Endothelial cell of umbilical vein (primary cell): ENCODE measurements around the gene KLRG1. TPM values are rescaled to one million over a fixed set of nuclear protein-coding genes. Genes with fewer than 3 reads are reported as not detected.

Experiments
- BruUV-seq: library from RNA; stranded (reverse); fragments of 400-500 nt; replicated peaks from 2 replicates; lab custom pipeline; 2021; lab: Mats Ljungman, UMichigan
- CTCF ChIA-PET: fragments of 300-600, 350-600 bp; sonication (Branson Sonifier 250); formaldehyde crosslinking; loops from one replicate; lab custom pipeline; 2021; ENCODE audit warnings: antibody characterized with exemption, inconsistent platforms; lab: Charles Lee
- POLR2A ChIA-PET: fragments of 300-600, 350-600 bp; sonication (Branson Sonifier 250); formaldehyde crosslinking; loops from one replicate; lab custom pipeline; 2021; ENCODE audit warnings: antibody characterized with exemption, inconsistent platforms; lab: Charles Lee
- DNase-seq: peaks from one replicate; pipeline ENCODE4 v3.0.0-alpha.2; 2011; ENCODE audit warnings: low read depth, low spot score
- FAIRE-seq: peaks from 2 replicates; lab custom pipeline; 2011; peaks lifted over from hg19 to GRCh38; lab: Jason Lieb, UNC
- H2AFZ ChIP-seq: 2 replicates; pipeline ENCODE4 v1.6.0; 2012; ENCODE audit warnings: low read depth, low read length, control low read depth, inconsistent platforms
- H3K27ac ChIP-seq: 2 replicates; pipeline ENCODE4 v1.5.1; 2011; ENCODE audit warnings: low read depth, mild to moderate bottlenecking, control low read depth, low read length, moderate library complexity; ENCODE audit not compliant: insufficient read depth
- H3K27me3 ChIP-seq, 2 experiments: 2 replicates each; pipeline versions ENCODE4 v1.6.0 to v1.6.1; 2011; ENCODE audit warnings: low read length in 2 of 2, mixed read lengths in 1 of 2; ENCODE audit not compliant: control insufficient read depth in 2 of 2, insufficient read depth in 2 of 2
- H3K36me3 ChIP-seq, 2 experiments: 2 replicates in 1 of 2; 3 replicates in 1 of 2; pipeline ENCODE4 v1.5.1; 2011; ENCODE audit warnings: low read length in 2 of 2, mild to moderate bottlenecking in 1 of 2, moderate library complexity in 1 of 2; ENCODE audit not compliant: control insufficient read depth in 2 of 2, insufficient read depth in 2 of 2; ENCODE audit errors: extremely low read depth in 1 of 2
- H3K4me1 ChIP-seq: 3 replicates; pipeline ENCODE4 v1.5.1; 2011; ENCODE audit warnings: mild to moderate bottlenecking, low read length; ENCODE audit not compliant: control insufficient read depth, insufficient read depth; ENCODE audit errors: extremely low read depth
- H3K4me2 ChIP-seq: 2 replicates; pipeline ENCODE4 v1.6.1; 2011; ENCODE audit warnings: low read length, control low read depth, mixed read lengths; ENCODE audit not compliant: insufficient read depth
- H3K4me3 ChIP-seq, 3 experiments: fragments of 200-600 bp in 1 of 3; sonication (generic), shearing (Covaris generic) in 1 of 3; replicated peaks in 1 of 3; 2 replicates each; pipeline ENCODE4 v1.5.1; 2011 to 2016; ENCODE audit warnings: control low read depth in 3 of 3, low read length in 3 of 3, mild to moderate bottlenecking in 2 of 3, inconsistent platforms in 1 of 3, low read depth in 1 of 3, moderate library complexity in 1 of 3; ENCODE audit not compliant: insufficient read depth in 1 of 3
- H3K79me2 ChIP-seq: 2 replicates; pipeline ENCODE4 v1.6.0; 2012; ENCODE audit warnings: low read length, inconsistent platforms; ENCODE audit not compliant: control insufficient read depth, insufficient read depth
- H3K9ac ChIP-seq: replicated peaks from 2 replicates; pipeline ENCODE3; 2011; ENCODE audit warnings: low read length, control low read depth; ENCODE audit not compliant: insufficient read depth; ENCODE audit errors: extremely low read depth
- H3K9me1 ChIP-seq: replicated peaks from 3 replicates; pipeline ENCODE4 v1.6.0; 2011; ENCODE audit warnings: mild to moderate bottlenecking, low read length; ENCODE audit not compliant: control insufficient read depth, insufficient read depth; ENCODE audit errors: extremely low read depth
- H3K9me3 ChIP-seq: replicated peaks from 2 replicates; pipeline ENCODE4 v1.5.1; 2012; ENCODE audit warnings: low read length, inconsistent platforms; ENCODE audit not compliant: control insufficient read depth, insufficient read depth
- H4K20me1 ChIP-seq: replicated peaks from 2 replicates; pipeline ENCODE3; 2011; ENCODE audit warnings: mild to moderate bottlenecking, low read length; ENCODE audit not compliant: control insufficient read depth, insufficient read depth; ENCODE audit errors: extremely low read depth
- EZH2 ChIP-seq: IDR thresholded peaks from 2 replicates; pipeline ENCODE4 v1.6.1; 2012; ENCODE audit warnings: borderline replicate concordance, low read depth, mild to moderate bottlenecking, moderate library complexity, low read length, inconsistent platforms; ENCODE audit not compliant: severe bottlenecking
- GATA2 ChIP-seq: IDR thresholded peaks from 2 replicates; pipeline ENCODE4 v1.7.0; 2011; ENCODE audit warnings: low read depth, mild to moderate bottlenecking, moderate library complexity, mixed read lengths, low read length; ENCODE audit not compliant: insufficient read length, insufficient read depth
- JUN ChIP-seq: IDR thresholded peaks from 2 replicates; pipeline ENCODE4 v1.6.1; 2011; ENCODE audit warnings: borderline replicate concordance, low read depth; ENCODE audit not compliant: insufficient read length, insufficient read depth
- MYC ChIP-seq: IDR thresholded peaks from one replicate; pipeline ENCODE4 v1.6.1; 2011; ENCODE audit warnings: mild to moderate bottlenecking, low read depth, low read length
- POLR2A ChIP-seq: IDR thresholded peaks from 2 replicates; pipeline ENCODE4 v1.6.1; 2012; ENCODE audit warnings: low read depth, mild to moderate bottlenecking, control low read depth, low read length
- POLR2AphosphoS5 ChIP-seq: IDR thresholded peaks from 2 replicates; pipeline ENCODE4 v1.6.1; 2012; ENCODE audit warnings: low read depth, mild to moderate bottlenecking, control low read depth, low read length, moderate library complexity; ENCODE audit not compliant: insufficient read depth
- dilution Hi-C: fragments of 300-500 bp; cut with MboI; formaldehyde crosslinking; loops from one replicate; pipeline ENCODE4 v1.15.0; 2019; ENCODE audit warnings: low sequenced_read_pairs; ENCODE audit not compliant: extremely low pct_ligation_motif_present
- intact Hi-C: fragments of 100-400 bp; cut with micrococcal nuclease; formaldehyde crosslinking; loops from one replicate; pipeline ENCODE4 v1.10.0; 2022
- polyA plus RNA-seq, 4 experiments: library from polyadenylated mRNA; depleted of rRNA in 3 of 4; stranded (reverse) in 3 of 4; unstranded in 1 of 4; fragments of >200 nt; gene quantifications; 2 replicates each; pipeline versions ENCODE4 v1.2.1 to v1.2.3, GENCODE V29; 2011 to 2012; ENCODE audit warnings: missing spikeins in 1 of 4
- total RNA-seq: library from RNA; stranded (reverse); gene quantifications from 2 replicates; pipeline ENCODE4 v1.2.3, GENCODE V29; 2021
- TF ChIP-seq, protein P1 (sequence below): IDR thresholded peaks from 2 replicates; pipeline ENCODE4 v1.6.1; 2011; ENCODE audit not compliant: insufficient read depth, insufficient read length
- TF ChIP-seq, protein P2 (sequence below), 2 donors: IDR thresholded peaks; 1 replicate in 1 of 2; 2 replicates in 1 of 2; pipeline ENCODE4 v1.5.1; 2011; ENCODE audit warnings: low read length in 2 of 2, mild to moderate bottlenecking in 2 of 2, moderate library complexity in 2 of 2, control low read depth in 1 of 2, inconsistent platforms in 1 of 2, low read depth in 1 of 2; ENCODE audit not compliant: insufficient read depth in 1 of 2; ENCODE audit errors: extremely low read depth in 1 of 2

The KLRG1 gene
- total and polyA plus RNA-seq, 2 donors (not counting 3 experiments of a cell fraction or from before 2014, with no cell fraction given), result 4.4 to 15.9 TPM

DNA sequence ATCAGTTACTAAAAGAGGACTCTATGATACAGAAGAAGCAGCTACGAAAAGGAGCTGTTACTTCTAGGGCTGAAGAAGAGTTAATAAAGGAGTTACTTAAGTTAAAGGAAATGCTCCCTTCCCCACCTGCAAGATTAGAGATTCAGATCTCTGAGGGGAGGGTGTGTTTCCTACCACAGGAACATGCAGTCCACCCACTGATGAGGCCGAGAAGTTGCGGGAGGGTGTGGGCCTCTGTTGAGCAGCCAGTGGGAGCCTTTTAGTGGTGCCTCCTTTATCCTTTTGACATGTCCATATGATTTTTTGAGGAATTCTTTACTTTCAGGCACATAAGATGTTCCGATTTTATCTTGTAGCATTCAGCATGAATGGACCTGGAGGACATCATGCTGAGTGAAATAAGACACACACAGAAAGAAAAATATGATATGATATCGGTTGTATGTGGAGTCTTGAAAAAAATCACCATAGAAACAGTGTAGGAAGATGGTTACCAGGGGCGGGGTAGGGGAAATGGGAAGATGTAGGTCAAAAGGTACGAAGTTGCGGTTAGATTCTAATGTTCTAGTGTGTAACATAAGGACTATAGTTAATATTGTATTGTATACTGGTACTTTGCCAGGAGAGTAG lies 35.5 kb upstream of the KLRG1 start:
- ChIA-PET POLR2A (no interaction called here), CTCF (no interaction called here)
- TF ChIP-seq, protein P1, sequence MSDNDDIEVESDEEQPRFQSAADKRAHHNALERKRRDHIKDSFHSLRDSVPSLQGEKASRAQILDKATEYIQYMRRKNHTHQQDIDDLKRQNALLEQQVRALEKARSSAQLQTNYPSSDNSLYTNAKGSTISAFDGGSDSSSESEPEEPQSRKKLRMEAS, result no peak
- no peak for TF ChIP-seq GATA2
- no peak for TF ChIP-seq MYC
- TF ChIP-seq, protein P2, sequence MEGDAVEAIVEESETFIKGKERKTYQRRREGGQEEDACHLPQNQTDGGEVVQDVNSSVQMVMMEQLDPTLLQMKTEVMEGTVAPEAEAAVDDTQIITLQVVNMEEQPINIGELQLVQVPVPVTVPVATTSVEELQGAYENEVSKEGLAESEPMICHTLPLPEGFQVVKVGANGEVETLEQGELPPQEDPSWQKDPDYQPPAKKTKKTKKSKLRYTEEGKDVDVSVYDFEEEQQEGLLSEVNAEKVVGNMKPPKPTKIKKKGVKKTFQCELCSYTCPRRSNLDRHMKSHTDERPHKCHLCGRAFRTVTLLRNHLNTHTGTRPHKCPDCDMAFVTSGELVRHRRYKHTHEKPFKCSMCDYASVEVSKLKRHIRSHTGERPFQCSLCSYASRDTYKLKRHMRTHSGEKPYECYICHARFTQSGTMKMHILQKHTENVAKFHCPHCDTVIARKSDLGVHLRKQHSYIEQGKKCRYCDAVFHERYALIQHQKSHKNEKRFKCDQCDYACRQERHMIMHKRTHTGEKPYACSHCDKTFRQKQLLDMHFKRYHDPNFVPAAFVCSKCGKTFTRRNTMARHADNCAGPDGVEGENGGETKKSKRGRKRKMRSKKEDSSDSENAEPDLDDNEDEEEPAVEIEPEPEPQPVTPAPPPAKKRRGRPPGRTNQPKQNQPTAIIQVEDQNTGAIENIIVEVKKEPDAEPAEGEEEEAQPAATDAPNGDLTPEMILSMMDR (IDR thresholded peaks at IDR 0.05; ENCODE audit: extremely low read depth in 1 of 2, insufficient read depth in 1 of 2, low read depth in 1 of 2, low read length in 2 of 2), result no peak
- TF ChIP-seq JUN, result no peak
- TF ChIP-seq EZH2, result no peak
- no peak for TF ChIP-seq POLR2AphosphoS5
- TF ChIP-seq POLR2A, result no peak
- no peaks in the 10 kb centered on the region for H4K20me1 ChIP-seq
- no peaks in the 10 kb centered on the region for H3K27me3 ChIP-seq
- FAIRE-seq, result no peak
- H3K4me2 ChIP-seq, result no peak overlapping the region
- BruUV-seq, result no TSS peak
- peaks cover 10% of the 10 kb centered on the region for H3K4me1 ChIP-seq
- H3K27ac ChIP-seq, result no peak overlapping the region
- DNase-seq, result no peak
- intact Hi-C loops (no loop called here), dilution Hi-C loops (no loop called here)
- H3K79me2 ChIP-seq, result peaks cover 5% of the 10 kb centered on the region
- H3K9me3 ChIP-seq, result no peaks in the 10 kb centered on the region
- H3K36me3 ChIP-seq, result no peaks in the 10 kb centered on the region
- no peaks in the 10 kb centered on the region for H3K9me1 ChIP-seq
- H3K4me3 ChIP-seq, result no peak overlapping the region
- no peak overlapping the region for H2AFZ ChIP-seq
- H3K9ac ChIP-seq, result no peak overlapping the region
